ENCODE results near the gene CSTF1.

CSTF1 gene

GRCh38 chr20:56433880-56434255 lies 41.4 kb downstream of the CSTF1 start:
- TF ChIP-seq FOXK2 (IDR thresholded peaks at IDR 0.05) (no peak), CTBP1 (IDR thresholded peaks at IDR 0.05; ENCODE audit: borderline replicate concordance) (no peak), ELF4 (IDR thresholded peaks at IDR 0.05) (no peak), FOXA1 (IDR thresholded peaks at IDR 0.05) (no peak), ARNT (IDR thresholded peaks at IDR 0.05) (no peak), SP1 (IDR thresholded peaks at IDR 0.05) (no peak), PKNOX1 (IDR thresholded peaks at IDR 0.05) (no peak), L3MBTL2 (conservative IDR thresholded peaks at IDR 0.05) (no peak), BHLHE40 (IDR thresholded peaks at IDR 0.05; ENCODE audit: borderline replicate concordance) (no peak), FOXM1 (IDR thresholded peaks at IDR 0.05; ENCODE audit: borderline replicate concordance) (no peak), ZNF384 (IDR thresholded peaks at IDR 0.05) (no peak), HDGF (IDR thresholded peaks at IDR 0.05; ENCODE audit: borderline replicate concordance) (no peak), NFRKB (IDR thresholded peaks at IDR 0.05) (no peak), TARDBP (IDR thresholded peaks at IDR 0.05) (no peak), LEF1 (IDR thresholded peaks at IDR 0.05; ENCODE audit: borderline replicate concordance) (no peak), SUZ12 (IDR thresholded peaks at IDR 0.05) (no peak)
- CTCF ChIA-PET: no interaction called here
- POLR2A ChIA-PET: no interaction called here
- no peak for DNase-seq (ENCODE audit: extremely low spot score)

GRCh38 chr20:56437196-56437960 lies 44.9 kb downstream of the CSTF1 start:
- POLR2A ChIA-PET: no interaction called here
- CTCF ChIA-PET: no interaction called here
- TF ChIP-seq SUZ12 (IDR thresholded peaks at IDR 0.05) (no peak), ZNF384 (IDR thresholded peaks at IDR 0.05) (no peak), TARDBP (IDR thresholded peaks at IDR 0.05) (no peak), NFRKB (IDR thresholded peaks at IDR 0.05) (no peak), FOXK2 (IDR thresholded peaks at IDR 0.05) (no peak), SP1 (IDR thresholded peaks at IDR 0.05) (no peak), PKNOX1 (IDR thresholded peaks at IDR 0.05) (no peak), ARNT (IDR thresholded peaks at IDR 0.05) (no peak), LEF1 (IDR thresholded peaks at IDR 0.05; ENCODE audit: borderline replicate concordance) (no peak), ELF4 (IDR thresholded peaks at IDR 0.05) (no peak), FOXA1 (IDR thresholded peaks at IDR 0.05) (no peak), BHLHE40 (IDR thresholded peaks at IDR 0.05; ENCODE audit: borderline replicate concordance) (no peak), FOXM1 (IDR thresholded peaks at IDR 0.05; ENCODE audit: borderline replicate concordance) (no peak), HDGF (IDR thresholded peaks at IDR 0.05; ENCODE audit: borderline replicate concordance) (no peak), L3MBTL2 (conservative IDR thresholded peaks at IDR 0.05) (no peak), CTBP1 (IDR thresholded peaks at IDR 0.05; ENCODE audit: borderline replicate concordance) (no peak)
- DNase-seq (ENCODE audit: extremely low spot score): no peak

- ChIA-PET CTCF (no interaction called here), POLR2A (no interaction called here)
- no peak for DNase-seq (ENCODE audit: extremely low spot score)
- TF ChIP-seq HDGF (IDR thresholded peaks at IDR 0.05; ENCODE audit: borderline replicate concordance) (no peak), FOXA1 (IDR thresholded peaks at IDR 0.05) (no peak), FOXM1 (IDR thresholded peaks at IDR 0.05; ENCODE audit: borderline replicate concordance) (no peak), TARDBP (IDR thresholded peaks at IDR 0.05) (no peak), SUZ12 (IDR thresholded peaks at IDR 0.05) (no peak), ZNF384 (IDR thresholded peaks at IDR 0.05) (no peak), L3MBTL2 (conservative IDR thresholded peaks at IDR 0.05) (no peak), FOXK2 (IDR thresholded peaks at IDR 0.05) (no peak), BHLHE40 (IDR thresholded peaks at IDR 0.05; ENCODE audit: borderline replicate concordance) (no peak), ELF4 (IDR thresholded peaks at IDR 0.05) (no peak), NFRKB (IDR thresholded peaks at IDR 0.05) (no peak), CTBP1 (IDR thresholded peaks at IDR 0.05; ENCODE audit: borderline replicate concordance) (no peak), PKNOX1 (IDR thresholded peaks at IDR 0.05) (no peak), SP1 (IDR thresholded peaks at IDR 0.05) (no peak), LEF1 (IDR thresholded peaks at IDR 0.05; ENCODE audit: borderline replicate concordance) (no peak), ARNT (IDR thresholded peaks at IDR 0.05) (no peak)
Measured at GRCh38 chr20:56438284-56438683, 45.8 kb downstream of the CSTF1 start.

- no peak for DNase-seq (ENCODE audit: extremely low spot score)
- TF ChIP-seq CTBP1 (IDR thresholded peaks at IDR 0.05; ENCODE audit: borderline replicate concordance) (no peak), ZNF384 (IDR thresholded peaks at IDR 0.05) (no peak), HDGF (IDR thresholded peaks at IDR 0.05; ENCODE audit: borderline replicate concordance) (no peak), FOXA1 (IDR thresholded peaks at IDR 0.05) (no peak), PKNOX1 (IDR thresholded peaks at IDR 0.05) (no peak), SUZ12 (IDR thresholded peaks at IDR 0.05) (no peak), ELF4 (IDR thresholded peaks at IDR 0.05) (no peak), LEF1 (IDR thresholded peaks at IDR 0.05; ENCODE audit: borderline replicate concordance) (no peak), ARNT (IDR thresholded peaks at IDR 0.05) (no peak), NFRKB (IDR thresholded peaks at IDR 0.05) (no peak), BHLHE40 (IDR thresholded peaks at IDR 0.05; ENCODE audit: borderline replicate concordance) (no peak), L3MBTL2 (conservative IDR thresholded peaks at IDR 0.05) (no peak), FOXM1 (IDR thresholded peaks at IDR 0.05; ENCODE audit: borderline replicate concordance) (no peak), FOXK2 (IDR thresholded peaks at IDR 0.05) (no peak)
- CTCF ChIA-PET: no interaction called here
- POLR2A ChIA-PET: no interaction called here
Measured at GRCh38 chr20:56439771-56440291, 47.4 kb downstream of the CSTF1 start.

Measured in HEK293T (cell line).